Activated T-cell treated with anti-CD3 and anti-CD28 coated beads, Interleukin-2, amount 50 U/mL, for 1 hour (primary cell): ENCODE data around the gene ATP9A.

Experiments used
- DNase-seq: peaks from one replicate; pipeline ENCODE4 v3.0.0-alpha.2; 2020

Gene ATP9A

DNA sequence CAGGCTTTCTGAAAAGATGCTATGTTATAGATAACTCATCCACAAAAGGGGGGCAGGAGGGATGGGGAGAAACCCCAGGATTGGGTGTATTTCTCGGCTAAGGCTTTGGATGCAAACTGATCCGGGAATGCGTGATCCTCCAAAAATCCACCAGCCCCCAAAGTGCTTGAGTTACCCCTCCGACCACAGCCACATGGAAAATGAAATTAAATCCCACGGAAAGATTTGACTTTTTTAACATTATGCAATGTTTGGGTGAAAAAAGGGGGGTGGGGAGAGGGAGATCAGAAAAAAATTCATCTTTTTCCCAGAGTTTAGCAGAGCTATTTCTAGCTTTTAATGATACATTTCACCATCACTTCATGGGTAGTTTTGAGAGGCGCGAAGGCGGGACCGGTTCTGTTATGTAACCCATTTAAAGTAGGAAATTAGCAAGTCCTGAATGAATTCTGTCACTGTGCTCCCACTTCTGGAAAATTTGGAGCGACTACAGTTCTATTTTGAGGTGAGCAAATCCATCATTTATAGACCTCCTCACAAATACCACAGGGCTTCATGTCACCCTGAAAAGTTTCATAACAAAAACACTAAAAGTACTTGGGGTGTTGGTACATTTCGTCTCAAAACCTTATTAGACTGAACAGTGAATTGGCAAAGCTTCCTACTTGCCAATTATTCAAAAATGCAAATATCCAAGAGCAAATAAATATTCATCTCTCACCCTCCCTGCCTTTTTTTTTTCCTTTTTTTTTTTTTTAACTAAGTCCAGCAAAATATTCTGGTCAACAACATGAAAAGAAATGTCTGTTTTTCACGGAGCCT lies 173.7 kb downstream of the ATP9A start:
- no peak for DNase-seq

DNA sequence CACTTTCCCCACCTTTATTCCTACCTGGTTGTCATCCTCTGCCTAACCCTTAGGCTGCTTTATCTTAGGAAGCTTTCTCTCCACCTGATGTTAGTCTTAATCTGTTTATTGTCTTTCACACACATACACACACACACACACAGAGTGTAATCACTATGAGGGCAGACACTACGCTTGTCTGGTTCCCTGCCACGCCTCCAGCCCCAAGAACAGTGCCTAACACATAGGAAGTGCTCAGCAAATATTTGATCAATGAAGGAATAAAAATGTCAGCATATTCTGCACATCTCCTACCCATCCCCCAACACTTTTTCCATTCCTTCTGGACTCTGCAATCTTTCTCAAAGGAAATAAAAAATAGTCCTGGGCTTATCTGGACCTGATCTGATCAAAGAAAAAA lies 174.6 kb downstream of the ATP9A start:
- no peak for DNase-seq

DNA sequence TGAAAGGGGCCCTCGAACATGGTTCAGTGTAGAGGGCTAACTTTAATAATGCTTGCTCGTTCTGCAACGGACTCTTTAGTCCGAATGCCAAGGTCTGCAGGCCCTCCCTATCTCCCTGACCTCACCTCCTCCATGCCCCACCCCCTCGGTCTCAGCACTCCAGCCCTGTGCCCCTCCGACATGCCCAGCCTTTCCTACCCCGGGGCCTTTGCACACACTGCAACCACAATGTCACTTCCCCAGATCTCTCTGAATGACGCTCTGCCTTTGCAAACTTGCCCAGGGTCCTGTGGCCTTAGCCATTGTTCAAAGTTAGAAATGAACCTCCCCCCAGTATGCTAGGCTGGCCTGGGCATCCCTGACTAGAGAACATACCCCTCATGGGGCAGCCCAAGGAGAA lies 175.6 kb downstream of the ATP9A start:
- DNase-seq, result no peak

DNA sequence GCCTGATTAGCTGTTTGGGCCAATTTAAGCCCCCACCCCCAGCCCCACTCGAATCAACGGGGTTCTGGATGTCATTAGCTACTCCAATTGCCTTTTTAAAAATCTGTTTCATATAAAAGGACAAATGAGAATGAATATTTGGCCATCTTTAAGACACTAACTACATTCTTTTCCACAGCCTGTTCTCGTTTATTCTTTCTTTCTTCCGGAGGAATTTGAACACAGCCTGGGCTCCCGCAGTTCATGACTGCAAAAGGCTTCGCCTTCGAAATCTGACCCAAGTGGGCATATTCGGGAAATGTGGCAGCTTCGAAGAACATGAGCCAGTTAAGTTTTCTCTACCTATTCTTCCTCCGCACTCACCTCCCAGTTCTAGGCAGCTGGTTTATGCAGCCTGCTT lies 176.3 kb downstream of the ATP9A start:
- no peak for DNase-seq

DNA sequence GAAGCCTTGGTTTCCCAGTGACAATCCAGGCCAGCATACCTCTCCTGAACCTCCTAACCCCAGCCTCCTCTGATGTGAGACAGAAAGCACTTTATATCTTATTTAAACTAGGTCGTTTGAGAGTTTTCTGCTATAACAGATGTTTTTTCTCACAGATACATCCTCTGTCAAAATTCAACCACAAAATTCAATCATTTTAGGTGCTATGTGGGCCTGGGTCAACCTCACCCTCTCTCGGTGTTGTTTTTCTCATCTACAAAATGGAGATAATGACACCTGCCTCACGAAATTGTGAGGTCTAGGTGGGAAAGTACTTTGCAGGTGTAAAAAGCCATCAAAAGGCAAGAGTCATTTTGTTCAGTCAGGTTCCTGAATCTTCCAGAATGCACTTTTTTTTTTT lies 179.4 kb downstream of the ATP9A start:
- no peak for DNase-seq

DNA sequence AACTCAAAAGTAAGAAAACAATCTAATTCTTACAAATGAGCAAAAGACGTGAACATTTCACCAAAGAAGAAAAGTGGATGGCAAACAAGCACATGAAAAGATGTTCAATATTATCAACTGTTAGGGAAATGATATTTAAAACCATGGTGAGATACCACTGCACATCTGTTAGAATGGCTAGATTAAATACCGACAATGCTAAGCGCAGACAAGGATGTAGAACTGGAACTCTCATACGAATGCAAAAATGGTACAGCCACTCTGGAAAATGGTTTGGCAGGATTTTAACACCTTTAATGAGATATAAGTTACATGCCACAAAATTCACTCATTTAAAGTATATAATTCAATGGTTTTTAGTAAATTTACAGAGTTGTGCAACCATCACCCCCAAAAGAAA lies 181.0 kb downstream of the ATP9A start:
- DNase-seq, result no peak

DNA sequence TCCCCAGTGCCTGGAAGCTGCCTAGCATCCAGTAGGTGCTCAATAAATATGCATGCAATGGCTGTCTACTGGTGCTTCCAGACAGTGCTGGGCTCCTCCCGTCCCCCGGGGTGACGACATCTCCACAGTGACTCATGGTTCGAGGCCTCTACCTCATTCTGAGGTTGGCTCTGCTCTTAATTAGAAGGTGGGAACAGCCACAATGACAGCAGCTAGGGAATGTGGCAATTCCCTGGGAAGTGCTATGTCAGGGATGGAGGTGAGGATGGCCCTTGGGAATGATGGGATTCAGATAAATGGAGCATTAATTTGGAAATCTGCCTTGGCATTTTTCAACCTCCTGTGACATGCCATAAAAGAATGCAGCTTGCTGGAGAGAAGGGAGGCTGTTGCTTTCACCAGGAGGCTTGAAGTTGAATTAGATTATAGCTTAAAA lies 182.2 kb downstream of the ATP9A start:
- no peak for DNase-seq

DNA sequence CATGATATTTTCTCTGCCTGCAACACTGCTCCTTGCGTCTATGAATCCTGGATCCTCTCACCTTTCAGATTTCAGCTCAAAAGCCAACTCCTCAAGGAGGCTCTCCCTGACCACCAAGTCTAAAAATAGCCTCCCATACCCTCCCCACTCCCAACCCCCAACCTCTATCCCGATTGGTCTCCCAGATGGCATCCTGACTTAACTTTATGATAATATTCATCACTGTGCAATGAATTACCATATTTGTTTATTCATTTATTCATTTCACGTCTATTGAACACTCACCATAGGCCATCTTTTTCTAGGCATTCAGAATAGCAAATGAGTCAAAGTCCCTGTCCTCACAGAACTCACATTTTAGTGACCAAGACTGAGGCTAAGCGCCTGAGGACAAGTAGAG lies 183.0 kb downstream of the ATP9A start:
- DNase-seq, result no peak

DNA sequence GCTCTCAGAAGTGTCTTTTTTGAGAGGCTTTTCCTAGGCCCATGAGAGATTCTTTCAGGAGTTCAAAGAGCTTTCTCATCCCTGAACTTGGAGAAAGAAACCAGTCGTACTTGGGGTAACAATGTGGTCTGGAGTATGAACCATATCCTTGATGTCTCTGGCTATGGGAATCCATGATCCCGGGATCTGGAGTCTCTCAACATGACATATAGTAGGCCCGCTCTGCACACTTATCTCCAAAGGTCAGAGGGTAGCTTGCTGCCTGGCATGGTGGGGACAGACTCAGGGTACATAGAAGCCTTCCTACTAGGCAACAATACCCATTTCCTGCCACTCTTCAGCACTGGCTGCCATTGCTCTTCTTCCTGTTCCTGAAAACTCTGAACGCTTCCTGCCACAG lies 183.5 kb downstream of the ATP9A start:
- no peak for DNase-seq

DNA sequence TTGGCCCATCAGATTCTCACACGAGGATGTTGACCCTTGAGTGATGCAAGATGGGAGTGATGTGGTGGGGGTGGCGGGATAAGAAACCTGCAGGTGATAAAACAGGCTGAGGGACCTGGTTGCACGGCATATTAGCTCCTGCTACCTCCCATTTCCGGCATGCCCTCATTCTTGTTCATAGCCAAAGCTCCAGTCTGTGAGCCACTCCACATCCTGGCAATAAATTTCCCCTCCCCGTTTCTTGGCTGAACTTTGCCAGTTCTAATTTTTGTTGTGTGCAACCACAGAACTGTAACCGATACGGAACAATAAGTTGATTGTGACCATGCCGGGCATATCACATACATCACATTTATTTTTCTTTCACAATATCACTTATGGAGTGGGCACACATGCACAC lies 184.1 kb downstream of the ATP9A start:
- DNase-seq, result no peak

DNA sequence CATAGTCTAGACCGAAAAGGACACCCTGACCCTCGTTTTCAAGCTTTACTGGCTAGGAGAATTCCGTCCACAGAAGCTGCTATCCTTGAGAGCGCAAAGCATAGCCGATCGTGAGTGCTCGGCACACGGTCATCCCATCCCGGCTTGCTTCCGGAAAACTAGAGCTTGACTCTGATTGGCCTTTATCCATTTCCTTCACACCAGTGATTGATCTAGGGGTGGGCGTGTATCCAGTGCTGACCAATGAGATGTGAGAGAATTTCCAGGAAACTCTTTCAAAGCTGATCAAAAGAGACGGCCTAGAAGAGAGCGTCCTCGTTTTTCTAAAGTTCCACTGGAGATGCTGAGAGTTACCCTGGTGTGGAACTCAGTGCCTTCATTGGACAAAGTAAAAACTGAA lies 184.7 kb downstream of the ATP9A start:
- no peak for DNase-seq

DNA sequence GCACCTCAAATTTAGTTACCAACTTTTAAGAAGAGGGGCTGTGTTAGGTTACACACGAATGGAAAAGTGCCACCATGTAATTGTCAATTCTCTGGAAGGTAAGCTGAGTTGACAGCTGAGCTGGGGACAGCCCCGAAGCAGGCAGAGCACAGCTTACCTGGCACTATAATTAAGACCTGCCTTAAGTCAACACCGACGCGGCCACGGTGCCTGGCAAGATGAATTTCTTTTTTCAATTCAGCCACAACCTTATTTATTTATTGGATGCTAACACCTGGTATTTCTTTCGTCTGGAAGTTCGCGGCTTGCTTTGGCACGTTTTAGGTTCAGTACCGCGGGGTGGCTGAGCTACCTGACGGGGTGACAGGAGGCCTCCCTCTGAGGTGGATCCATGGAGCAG lies 185.1 kb downstream of the ATP9A start:
- DNase-seq, result no peak

DNA sequence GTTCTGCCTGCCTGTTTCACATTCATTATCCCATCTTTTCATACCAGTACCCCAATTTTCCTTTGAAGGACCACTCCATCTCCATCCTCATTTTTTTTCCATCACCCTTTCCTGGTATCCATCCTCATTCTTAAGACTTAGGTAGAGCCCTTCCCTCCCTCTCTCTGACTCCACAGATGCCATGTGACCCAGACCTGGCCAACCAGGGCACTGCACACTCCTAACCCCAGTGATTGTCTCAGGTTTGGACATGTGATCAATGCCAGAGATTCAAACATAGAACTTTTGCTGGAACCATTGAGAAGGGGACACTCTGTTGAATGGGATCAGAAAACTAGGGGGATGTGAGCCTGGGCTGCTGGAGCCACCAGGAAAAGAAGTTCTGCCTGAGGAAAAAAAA lies 186.6 kb downstream of the ATP9A start:
- no peak for DNase-seq

DNA sequence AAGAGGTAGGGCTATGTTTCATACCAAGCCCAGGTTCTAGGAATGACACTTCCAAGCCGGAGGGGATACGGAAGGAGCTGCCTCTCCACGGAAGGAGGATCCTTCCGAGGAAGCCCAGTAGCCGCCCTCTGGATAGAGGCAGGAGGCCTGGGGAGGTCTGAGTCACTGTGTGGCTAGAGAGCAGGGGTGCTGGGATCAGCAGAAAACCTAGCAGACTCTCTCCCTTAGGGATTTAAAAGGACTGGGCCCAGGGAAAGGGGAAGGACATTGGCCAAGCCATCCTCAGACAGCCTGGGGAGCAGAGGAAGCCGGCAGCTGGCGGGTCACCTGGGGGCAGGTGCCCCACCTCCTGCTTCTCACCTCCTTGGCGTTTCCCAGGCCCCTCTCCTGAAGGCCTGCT lies 189.1 kb downstream of the ATP9A start:
- no peak for DNase-seq

DNA sequence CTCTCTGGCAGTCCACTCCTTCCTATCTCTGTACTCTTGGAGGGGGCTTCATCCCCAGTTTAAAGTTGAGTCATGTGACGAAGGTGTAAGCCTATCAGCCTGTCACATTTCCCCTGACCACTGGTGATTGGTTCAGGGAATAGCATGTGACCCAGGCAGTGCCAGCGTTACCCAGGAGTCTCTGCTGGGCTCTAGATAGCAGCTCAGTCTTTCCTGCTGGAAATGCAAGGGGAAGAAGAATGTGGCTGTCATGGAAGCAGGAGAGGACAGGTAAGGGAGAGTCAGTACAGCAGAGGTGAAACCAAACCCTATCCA lies 190.1 kb downstream of the ATP9A start:
- DNase-seq, result no peak

DNA sequence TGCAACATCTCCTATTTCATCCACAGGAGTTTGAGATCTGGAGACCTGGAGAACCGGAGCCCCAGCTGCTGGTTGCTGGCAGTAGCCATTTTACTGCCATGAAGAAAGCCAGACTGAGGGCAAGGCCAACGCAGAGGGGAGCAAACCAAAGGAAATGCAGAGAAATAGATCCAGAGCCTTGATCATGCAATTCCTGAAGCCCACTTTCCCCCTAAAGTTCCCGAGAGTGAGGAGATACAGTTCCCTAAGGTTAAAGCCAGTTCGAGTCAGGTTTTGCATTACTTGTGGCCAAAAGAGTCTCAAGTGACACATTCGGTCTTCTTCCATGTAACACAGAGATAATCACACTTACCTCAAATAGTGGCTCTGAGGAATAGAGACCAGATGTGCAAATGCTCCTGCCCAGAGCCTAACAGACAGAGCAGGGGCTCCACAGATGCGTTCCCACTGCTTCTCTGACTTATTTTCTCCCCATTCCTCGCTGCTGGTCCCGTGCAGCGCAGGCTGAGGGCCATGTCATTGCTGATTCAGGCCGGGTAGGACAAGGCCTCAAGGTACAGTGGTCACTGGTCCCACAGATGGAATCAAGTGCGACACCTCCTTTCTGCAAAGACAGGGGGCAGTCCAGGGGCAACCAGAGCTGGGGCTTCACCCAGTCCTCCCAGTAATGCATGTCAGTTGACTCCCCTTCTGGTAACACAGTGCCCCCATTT lies 190.6 kb downstream of the ATP9A start:
- no peak for DNase-seq

DNA sequence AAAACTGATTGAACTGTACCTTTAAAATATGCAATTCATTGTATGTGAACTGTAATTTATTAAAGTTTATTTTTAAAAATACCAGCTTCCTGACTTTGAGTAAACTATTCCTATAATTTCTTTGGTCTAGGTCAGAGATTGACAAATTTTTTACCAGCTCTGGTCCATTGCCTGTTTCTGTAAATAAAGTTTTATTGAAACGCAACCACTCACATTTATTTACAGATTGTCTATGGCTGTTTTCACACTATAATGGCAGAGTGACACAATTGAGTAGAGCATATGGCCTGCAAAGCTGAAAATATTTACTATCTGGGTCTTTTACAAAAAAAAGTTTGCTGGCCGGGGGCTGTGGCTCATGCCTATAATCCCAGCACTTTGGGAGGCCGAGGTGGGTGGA lies 192.7 kb downstream of the ATP9A start:
- DNase-seq, result no peak

DNA sequence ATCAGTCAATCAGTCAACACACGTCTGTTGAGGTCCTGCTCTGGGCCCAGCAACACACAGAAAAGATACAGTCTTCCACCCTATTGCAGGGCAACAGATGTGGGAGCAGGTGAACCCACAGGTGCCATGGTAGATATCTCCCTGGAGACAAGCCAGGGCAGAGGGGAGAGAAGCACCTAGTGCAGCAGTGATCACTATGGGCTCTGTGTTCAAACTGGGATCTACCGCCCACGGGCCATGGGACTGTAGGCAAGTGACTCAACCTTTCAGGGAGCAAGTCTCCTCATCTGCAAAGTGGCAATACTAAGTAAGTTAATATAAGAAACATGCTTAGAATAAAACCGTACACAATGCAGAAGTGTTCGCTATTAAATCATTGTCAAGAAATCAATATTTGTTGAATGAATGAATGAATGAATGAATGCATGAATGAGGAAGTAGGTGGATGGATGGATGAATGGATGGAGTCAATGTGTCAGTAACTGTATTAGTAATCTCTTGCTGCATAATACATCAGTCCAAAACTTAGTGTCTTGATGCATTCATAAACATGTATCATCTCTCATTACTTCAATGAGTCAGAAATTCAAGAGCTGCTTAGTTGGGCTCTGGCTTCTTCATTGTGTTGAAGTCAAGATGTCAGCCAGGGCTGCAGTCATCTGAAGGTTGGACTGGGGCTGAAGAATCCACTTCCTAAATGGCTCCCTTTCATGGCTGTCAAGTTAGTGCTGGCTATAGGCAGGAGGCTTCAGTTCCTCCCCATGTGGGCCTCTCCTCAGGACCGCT lies 193.7 kb downstream of the ATP9A start:
- DNase-seq, result no peak

DNA sequence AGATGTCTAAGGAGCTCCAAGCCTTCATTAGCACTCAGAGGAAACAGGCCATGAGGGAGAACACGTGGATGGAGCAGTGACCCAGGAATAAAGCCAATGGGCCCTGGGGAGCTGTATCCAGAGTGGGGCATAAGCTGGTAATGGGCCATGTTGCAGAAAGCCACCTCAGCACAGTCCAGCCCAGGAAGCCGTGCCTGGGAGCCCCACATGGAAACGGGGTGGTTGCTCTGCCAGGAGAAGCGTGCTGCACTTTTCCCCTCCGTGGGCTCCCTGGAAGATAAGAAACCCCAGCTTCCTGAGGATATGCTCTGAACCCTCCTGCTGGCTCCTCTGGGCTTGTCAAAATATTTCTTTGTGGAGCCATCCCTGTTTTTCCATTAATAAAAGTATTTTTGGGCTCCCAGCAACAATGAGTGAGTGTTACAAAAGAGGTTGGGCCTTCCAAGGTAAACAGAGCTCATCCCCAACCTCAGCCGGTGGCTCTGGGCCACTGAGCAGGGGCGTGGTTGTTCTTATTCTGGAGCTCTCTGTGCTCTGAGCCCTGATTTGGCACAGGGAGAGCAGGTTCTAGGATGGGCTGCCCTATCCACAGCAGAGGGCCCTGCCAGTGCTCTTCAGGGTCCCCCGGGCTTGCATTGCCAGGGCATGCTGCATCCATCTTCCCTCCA lies 194.5 kb downstream of the ATP9A start:
- DNase-seq, result no peak

DNA sequence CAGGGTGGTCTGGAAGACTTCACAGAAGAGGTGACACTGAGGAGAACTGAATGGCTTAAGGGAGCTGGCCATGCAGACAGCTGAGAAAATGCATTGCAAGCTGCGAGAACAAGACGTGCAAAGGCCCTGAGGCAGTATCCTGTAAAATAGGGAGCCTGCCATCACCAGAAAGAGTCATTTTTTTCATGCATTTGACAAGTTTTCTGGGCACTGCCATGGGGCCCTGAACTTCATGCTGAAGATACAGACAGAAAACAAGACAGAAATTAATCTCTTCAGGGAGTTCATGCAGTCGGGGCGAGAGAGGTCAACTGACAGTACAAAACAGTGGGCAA lies 196.8 kb downstream of the ATP9A start:
- no peak for DNase-seq

DNA sequence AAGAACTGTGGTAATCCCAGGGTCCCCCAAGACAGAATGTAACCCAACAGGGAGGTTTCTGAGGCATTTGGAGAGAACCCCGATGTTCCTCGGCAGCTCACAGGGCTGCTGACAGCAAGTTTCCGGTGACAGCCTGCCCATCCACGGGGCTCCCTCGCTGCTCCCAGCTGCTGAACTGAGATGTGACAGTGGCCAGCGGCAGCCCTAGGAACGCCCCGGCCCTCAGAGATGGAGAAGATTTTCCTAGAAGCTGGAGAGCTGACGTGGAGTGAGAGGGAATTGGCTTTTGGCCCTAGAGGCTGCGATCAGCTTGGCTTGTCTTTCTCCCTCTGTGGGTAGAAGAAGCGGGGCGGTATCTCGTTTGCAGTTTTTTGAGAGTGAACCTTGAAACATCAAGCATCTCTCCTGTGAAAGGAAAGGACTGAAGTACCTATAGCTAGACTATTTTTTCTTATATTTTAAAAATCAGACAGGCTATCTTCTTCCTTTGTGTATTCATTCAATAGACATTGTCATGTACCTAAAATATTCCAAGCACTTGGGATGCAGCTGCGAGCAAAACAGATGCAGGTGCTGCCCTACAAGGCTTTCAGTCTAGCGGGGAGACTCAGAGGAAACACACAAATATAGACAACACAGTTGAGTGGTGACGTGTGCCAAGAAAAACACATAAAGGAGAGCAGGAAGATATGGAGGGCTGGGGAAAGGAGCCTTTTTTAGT lies 197.3 kb downstream of the ATP9A start:
- DNase-seq, result no peak

DNA sequence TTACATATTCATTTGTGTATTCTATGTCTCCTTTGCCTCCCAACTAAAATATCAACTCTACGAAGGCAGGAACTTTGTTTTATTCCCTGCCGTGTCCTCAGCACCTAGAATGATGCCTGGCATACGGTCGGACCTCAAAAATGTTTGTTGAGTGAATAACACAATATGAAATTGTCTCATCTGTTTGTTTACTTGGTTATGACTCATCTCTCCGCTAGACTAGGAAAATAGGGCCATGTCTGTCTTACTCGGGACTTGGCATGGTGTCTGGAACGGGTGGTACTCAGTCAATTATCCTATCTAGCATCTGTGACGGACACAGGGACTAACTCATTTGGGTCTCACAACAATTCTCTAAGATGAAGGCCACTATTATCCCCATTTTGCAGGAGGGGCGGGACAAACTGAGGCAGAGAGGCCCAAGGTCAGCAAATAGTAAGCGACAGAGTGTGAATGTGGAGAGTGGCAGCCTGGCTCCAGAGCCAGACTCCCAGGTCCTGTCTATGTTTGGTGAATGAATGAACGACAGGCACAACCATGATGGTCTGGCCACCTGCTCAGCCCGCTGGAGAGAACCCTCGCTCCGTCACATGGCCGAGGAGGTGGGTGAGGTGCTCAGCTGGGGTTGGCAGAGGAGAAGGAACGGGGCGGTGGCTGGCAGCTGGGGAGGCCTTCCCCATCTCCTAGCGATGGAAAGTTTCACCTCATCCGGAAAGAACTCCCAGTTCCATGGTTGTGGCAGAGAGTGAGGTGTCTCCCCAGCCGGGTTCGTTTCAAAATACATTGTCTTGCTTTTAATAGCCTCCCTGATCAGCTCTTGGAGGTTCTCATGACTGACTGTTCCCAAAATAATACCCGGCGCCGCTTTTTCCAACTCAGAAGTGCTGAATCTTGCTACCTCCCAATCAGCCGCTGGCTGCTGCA lies 198.1 kb downstream of the ATP9A start:
- no peak for DNase-seq
